Activated T-cell treated with anti-CD3 and anti-CD28 coated beads, Interleukin-2, amount 50 U/mL, for 48 hours (primary cell): ENCODE results near the gene KCNQ1.

Experiments
- DNase-seq, 2 experiments: peaks; one replicate each; pipeline ENCODE4 v3.0.0-alpha.2; 2020

The KCNQ1 gene

DNA sequence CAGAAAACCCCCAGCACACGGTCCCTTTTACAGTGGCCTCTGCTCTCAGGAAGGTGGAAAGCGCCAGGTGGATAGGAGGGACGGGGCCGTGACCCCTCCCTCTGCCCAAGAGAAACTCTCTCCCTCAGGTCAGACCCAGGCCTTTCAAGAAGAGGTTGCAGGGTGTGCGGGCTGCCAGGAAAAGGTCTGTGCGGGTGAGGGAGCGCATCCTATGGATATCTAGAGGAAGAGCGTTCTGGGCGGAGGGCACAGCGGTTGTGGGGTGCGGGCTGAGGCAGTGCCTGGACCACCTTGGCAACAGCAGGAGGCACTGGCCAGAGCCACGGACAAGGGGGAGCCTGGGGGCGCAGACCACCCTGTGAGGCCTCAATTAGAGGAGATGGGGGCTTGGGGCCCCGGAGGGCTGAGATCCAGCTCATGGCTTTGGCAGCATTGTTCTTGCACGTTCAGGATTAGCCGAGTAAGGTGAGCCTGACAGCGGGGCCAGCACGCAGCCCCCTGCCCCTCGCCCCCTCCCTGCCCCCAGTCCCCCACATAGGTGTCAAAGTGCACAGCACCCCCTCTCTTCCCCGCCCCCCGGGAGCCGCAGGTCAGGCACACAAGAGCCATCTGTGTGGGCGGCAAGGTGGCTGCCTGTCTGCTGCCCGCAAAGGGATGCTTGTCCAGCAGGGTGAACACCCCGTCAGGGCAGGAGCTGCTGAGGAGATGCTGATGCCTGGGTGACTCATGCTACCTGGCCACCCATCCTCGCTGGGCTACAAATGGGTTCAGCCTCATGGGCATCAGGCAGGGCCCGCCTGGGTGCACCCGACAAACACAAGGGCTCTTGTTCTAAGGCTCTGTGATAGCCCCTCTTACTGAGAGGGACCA, 347.8 kb downstream of the KCNQ1 start:
- no peak for DNase-seq

- DNase-seq = no peak
Measured at GRCh38 chr11:2793701-2794045, 348.9 kb downstream of the KCNQ1 start.

DNA sequence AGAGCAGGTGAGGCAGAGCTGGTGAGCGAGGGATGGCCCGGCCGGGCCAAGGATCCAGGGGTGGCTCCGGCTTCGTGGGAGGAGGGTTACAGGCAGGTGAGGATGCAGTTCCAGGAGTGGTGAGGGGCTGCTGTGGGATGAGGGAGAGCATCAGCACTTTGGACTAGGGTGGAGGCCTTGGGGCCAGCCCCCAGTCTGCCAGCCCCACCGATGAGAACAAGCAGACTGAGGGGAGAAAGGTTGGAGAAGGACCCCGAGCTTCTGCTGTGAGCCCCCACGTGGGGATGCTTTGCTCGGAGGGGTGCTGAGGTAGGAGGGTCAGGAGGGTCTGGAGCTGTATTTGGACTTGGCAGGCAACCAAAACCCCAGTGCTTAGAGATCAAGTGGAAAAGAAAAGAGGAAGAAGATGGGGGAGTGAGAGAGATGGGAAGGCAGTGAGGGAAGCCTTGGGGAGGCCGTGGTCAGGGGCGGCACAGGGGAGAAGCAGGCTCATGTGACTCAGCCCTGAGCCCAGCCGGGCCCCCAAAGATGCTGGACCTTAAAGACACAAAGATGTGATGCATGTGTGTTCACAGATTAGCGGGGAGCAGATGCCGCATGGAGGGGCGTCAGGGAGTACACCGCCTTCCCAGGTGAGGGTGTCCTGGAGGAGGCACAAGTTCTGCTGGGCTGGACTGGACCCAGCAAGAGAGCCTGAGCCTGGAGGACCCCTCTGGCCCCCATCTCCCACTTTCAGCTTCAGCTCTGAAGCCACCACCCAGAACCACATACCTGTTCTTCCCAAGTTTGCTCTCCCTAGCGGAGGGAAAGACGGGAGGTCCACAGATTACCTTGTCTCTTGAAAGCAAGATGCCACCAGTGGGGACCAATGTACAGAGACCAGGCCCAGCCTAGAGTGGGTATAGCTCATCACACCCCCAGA, 349.5 kb downstream of the KCNQ1 start:
- DNase-seq = no peak

- DNase-seq = no peak
Measured at GRCh38 chr11:2794968-2795322, 350.1 kb downstream of the KCNQ1 start.

GRCh38 chr11:2795491-2795991, 350.7 kb downstream of the KCNQ1 start:
- DNase-seq = no peak

DNA sequence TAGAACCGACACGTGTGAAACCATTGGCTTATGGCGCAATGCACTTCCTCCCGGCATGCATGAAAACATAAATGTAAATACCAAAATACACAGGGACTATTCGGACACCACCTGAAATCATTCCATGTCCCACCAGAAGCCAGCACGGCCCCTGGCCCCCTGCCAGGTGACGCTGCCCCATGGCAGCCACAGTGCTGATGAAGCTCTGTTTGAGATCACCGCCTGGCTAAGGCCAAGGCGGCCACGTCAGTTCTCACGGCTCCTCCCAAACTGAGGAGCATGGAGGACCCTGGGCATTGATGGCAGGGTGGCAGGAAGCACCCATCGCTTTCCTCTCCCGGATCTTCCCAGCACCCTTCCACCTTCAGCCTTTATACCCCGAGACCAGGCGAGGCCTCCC, 351.3 kb downstream of the KCNQ1 start:
- DNase-seq = no peak

DNA sequence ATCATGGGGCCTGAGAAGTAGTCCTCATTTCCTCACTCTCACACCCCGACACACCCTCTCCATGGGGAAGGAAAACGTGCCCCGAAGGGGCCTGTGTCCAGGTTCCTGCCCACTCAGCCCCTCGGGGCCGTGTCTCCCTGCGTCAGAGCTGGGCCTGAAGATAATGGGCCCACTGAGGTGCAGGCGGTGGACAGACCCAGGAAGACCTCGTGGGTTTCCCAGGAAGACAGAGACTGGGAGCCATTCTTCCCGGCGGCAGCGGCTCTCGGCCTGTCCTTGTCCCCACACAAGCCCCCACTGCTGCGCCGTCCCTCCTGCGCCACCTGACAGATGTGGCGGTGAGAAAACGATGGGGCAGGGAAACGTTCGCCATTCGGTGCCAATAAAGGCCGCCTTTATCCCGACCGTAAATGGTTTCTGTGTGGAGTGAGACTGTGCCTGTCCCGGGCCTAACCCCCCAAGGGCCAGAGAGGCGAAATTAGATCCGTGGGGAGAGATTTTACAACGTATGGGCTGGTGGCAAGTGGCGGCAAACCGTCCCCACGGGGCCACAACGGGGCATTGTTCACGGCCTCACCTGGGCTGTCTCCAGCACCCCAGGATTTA, 351.8 kb downstream of the KCNQ1 start:
- DNase-seq = no peak

DNA sequence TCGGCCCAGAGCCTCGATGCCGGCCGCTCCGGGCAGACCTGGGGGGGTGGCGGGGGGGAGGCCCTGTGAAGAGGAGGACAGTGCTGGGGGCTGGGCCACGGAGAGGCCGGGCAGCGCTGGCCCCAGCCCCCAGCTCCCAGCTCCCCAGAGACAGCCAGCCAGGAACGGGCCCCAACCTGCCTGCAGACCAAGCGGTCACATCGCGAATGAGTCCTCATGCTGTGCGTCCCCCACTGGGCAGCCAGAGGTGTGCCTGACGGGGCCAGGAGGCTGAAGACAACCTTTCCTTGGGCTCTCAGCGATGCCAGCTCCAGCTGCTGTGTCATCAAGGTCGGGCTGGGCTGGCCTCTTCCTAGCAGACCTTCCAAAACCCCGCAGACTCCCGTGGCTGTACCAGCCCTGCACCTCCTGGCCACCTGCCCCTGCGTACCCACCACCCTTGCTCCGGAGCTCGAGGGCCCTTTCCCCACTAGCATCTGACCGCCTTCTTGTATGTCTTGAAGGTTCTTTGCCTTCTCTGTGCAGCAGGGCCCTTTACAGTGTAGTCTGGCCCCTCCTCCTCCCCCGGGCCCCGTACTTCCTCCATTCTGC, 352.4 kb downstream of the KCNQ1 start:
- DNase-seq = no peak

DNA sequence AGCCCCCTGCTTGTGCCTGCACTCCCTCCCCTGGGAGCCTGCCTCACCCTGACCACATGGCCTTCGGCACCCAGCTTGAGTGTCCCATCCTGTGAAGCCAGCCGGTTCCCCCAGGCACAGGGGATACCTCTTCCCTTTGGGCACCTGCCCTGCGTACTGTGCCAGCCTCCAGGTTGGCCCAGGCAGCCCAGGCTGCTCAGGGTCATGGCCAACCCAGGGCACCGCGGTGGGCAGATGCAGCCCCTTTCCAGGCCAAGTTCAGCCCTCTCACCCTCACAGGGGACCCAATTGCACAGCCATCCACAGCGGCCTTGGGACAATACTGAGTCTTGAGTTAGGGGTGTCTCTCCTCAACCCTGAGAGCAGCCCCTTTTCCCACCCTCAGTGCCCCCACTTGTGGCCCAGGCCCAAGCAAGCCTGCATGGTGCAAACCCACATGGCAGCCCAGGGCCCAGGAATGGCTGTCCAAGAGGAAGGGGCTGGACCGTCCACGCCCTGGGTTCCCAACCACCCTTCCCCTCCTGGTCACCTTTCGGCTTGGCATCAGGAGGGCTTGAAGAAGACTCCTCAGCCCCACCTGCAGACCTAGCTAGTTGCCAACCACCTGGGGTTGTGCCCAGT, 353.0 kb downstream of the KCNQ1 start:
- DNase-seq = no peak

GRCh38 chr11:2798951-2799761, 354.3 kb downstream of the KCNQ1 start:
- no peak for DNase-seq

- DNase-seq = no peak
Measured at GRCh38 chr11:2799881-2800654, 355.3 kb downstream of the KCNQ1 start.

DNA sequence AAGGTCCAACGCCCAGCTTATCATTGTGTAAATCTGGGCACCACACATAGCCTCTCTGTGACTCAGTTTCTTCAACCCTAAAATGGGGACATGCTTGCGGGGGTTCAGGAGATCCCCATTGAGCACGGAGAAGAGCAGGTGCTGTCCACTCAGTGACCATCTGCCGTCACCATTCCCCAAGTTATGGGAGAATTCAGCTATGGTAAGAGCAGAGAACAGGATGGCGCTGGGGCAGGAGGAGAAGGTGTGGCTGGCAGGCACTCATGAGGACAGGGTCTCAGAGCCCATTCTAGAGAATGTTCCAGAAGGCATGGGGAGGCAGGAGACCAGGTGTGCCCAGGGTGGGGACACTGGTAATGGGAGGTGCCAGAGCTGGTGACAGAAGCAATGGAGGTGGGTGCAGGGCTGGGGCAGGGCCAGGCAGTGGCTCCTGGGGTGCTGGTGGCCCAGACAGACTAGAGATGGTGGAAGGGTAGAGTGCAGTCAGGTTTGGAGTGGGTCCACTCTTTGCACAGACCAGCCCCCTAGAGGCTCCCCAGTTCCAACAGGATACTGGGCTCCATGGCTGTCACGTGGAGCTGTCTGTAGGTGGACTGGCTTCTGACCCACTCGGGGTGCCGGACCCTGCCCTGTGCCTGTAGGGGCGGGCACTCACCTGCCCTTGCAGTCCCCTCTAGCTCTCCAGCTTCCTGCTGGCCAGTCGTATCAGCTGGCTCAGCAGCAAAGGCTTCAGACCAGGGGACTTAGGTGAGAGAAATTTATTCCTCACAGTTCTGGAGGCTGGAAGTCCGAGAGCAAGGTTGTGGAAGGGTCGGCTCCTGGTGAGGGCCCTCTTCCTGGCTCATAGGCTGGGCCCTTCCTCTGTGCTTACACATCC, 356.1 kb downstream of the KCNQ1 start:
- no peak for DNase-seq

DNA sequence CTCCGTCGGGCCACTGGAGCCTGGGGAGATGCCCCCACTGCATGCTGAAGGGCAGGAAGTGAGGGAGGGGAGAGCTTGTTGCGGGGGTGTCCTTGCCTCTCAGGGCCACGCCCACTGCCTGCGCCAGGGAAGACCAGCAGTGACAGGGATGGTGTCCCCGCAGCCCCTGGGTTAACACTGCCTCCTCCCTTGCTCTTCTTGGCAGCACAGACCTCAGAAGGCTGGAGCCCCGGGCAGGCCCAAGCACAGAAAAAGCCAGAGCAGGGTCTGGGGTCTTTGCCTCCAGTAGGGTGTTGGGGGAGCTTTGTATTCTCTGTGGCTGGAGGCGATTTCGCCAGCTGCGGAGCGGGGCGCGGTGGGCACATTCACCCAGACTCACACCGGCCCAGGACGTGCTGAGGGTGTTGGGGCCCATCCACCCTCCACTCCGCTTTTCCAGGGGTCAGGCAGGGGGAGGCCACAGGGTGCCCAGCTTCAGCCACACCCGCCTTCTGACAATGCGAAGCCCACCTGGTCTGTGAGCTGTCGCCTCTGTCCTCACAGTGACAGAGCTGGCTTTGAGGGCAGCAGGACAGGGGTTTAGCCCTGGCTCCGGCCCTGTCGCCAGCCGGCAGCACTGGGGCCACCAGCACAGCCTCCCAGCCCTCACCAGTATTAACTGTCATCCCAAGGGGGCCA, 357.0 kb downstream of the KCNQ1 start:
- no peak for DNase-seq

DNA sequence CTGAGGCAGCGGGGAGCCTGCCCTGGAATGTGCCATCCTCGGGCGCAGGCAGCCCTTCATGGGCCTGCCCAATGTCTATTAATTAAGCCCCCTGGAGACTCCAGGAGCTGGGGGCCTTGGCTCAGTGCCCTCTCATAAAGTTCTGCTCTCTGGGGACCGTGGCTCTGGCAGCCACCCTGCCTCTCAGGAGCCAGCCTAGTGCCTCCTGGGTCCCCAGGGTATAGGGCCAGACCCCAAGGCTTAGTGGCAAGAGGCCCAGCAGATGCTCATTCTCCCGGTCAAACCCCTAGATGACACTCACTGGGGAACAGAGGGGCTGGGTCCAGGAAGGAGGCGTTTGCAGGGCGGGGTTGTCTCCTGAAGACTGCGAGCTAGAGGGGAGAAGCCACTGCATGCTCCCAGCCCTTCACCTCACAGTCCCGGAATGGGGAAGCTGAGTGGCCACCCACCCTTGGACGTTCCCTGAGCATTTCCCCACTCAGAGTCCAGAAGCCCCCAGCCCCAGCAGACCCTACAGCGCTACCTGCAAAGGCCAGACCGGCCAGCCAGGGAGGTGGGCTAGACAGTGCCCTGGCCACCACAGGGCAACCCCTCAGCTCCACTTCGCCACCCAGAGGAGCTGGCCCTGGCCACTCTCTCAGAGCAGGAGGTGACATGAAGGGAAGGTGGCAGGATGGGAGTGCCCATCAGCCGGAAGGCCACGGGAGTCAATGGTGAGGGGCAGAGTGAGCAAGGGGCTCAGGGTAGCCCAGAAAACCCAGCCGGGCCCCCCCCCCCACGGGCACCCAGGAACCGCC, 357.8 kb downstream of the KCNQ1 start:
- DNase-seq = no peak

DNA sequence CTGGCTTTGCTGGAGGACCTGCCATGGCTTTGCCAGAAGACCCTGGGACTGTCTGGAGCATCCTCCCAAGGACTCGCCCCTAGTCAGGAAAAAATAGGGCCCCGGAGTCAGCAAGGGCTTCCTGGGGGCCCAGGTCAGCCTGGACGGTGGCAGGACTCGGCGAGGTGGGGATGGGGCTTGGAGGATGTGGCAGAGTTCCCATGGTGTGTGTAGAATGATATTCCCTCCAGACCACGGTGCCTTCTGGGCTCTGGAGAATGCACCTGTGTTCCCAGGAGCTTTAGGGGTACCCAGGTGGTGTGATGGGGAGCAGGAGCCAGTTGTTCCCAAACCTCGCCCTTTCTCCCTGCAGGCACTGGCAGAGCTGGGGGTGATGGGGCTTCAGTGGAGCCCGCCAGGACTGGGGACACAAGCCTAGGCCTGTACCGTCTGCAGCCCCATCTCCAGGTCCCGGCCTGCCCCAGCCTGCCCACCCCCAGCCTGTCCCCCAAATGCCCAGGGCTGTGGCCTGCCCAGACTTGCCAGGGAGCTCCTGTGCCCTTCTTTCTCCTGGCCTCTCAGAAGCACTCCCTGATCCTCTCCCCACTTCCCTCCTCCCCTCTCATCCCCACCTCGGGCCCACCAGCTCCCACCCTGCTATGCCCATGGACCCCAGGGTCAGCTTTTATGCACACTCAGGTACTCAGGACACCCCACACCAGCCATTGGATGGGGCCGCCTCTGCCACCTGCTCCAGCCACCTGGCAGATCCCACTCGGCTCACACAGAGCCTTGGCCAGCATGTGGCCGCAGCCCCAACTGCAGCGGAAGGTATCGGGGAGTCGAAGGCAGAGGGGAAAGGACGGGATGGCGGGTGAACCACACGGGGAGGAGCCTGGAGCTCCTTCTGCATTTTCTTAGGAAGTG, 358.6 kb downstream of the KCNQ1 start:
- no peak for DNase-seq

- no peak for DNase-seq
Measured at GRCh38 chr11:2804189-2804588, 359.4 kb downstream of the KCNQ1 start.

- DNase-seq = peak in 1 of 2 experiments; percentile 7
Measured at GRCh38 chr11:2804701-2805387, 360.0 kb downstream of the KCNQ1 start.
